UCSD-AML1 (cell line): Measurements from ENCODE around the gene CACNA1B.

Experiments used
- DNase-seq: peaks from one replicate; lab custom pipeline; 2025; ENCODE audit not compliant: unreplicated experiment; lab: John Stamatoyannopoulos, UW

Gene CACNA1B

GRCh38 chr9:137918331-137919094 is 40.9 kb downstream of the CACNA1B start:
- no peak for DNase-seq

DNA sequence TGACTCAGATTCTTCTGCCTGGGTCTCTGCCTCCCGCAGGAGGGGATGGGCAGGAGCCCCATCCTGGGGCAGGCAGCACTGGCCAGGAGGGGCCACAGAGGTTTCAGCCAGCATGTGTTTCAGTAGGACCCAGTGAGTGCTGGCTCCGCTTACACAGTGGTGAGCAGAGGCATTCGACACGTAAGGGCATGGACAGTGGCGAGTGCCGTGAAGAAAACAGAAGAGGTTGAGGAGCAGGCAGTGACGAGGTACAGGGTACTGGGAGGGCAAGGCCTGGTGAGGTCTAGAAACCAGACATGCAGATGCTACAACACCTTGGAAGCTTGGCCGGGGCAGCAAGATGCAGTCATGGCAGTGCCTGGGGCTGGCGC is 41.5 kb downstream of the CACNA1B start:
- no peak for DNase-seq

GRCh38 chr9:137919649-137920141 is 42.1 kb downstream of the CACNA1B start:
- no peak for DNase-seq

- no peak for DNase-seq
These were observed 43.2 kb downstream of the CACNA1B start for GRCh38 chr9:137920753-137921152.

GRCh38 chr9:137924169-137924568 is 46.6 kb downstream of the CACNA1B start:
- no peak for DNase-seq

DNA sequence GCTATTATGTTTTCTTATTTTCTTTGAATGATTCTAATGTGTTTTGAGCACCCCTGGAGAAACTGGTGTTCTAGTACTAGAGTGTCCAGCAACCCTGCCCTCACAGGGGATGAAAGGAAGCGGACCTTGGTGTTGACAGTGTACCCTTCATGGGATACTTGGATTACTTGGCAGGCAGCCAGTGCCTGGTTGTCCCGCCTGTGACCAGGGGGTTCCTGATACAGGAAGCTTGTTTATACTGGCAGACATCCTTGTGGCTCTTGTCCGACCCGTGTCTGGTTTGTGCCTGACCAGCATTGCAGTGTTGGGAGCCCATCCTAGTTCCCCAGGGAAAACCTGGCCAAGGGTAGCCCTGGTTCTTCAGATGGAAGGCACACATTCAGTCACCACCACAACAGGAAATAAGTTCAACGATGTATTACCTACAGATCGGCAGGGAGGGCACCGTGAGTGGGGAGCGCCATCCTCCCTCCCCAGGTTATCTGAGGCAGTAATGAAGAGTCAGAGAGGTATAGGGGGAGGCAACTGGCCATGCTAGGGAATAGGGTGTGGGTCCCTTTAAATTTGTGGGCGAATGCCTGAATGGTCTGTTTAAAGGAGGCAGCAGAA is 47.3 kb downstream of the CACNA1B start:
- no peak for DNase-seq

GRCh38 chr9:137943655-137944054 is 66.1 kb downstream of the CACNA1B start:
- no peak for DNase-seq

GRCh38 chr9:137945581-137945980 is 68.0 kb downstream of the CACNA1B start:
- DNase-seq: no peak

DNA sequence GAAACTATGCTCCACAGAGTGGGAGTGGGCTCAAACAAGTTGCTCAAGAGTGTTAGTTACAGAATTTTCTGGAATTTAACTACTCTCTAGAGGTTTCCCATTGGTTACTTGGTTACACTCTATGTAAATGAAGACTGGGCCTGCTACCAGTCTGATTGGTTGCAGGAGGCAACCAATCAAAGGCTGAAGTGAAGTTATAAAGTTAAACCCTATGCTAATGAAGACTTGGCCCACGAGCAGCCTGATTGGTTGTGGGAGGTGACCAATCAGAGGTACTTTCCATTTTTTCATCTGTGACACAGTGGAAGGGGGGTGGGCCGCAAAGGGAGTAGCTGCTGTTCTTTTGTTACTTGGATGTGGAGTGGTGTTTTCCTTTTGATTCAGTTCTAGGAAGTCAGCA is 69.4 kb downstream of the CACNA1B start:
- no peak for DNase-seq

DNA sequence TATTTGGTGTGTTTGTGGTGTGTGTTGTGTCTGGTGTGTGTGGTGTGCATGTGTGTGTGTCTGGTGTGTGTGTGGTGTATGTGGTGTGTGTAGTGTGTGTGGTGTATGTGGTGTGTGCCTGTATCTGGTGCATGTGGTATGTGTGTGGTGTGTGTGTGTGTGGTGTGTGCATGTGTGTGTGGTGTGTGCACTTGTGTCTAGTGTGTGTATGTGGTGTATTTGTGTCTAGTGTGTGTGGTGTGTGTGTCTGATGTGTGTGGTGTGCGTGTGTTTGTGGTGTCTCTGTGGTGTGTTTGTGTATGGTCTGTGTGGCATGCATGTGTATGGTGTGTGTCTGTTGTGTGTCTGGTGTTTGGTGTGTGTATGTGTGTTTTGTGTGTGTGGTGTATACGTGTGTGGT is 71.1 kb downstream of the CACNA1B start:
- no peak for DNase-seq

DNA sequence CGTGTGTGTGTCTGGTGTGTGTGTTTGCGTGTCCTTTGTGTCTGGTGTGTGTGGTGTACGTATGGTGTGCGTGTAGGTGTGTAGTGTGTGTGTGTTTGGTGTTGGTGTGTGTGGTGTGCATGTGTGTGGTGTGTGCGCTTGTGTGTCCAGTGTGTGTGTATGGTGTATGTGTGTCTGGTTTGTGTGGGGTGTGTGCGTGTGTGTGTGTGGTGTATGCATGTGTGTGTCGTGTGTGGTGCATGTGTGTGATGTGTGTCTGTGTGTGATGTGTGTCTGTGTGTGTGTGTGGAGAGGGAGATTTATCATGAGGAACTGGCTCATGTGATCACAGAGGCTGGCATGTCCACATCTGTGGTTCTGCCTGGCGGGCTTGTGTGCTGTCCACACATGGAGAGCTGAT is 71.7 kb downstream of the CACNA1B start:
- DNase-seq: no peak

DNA sequence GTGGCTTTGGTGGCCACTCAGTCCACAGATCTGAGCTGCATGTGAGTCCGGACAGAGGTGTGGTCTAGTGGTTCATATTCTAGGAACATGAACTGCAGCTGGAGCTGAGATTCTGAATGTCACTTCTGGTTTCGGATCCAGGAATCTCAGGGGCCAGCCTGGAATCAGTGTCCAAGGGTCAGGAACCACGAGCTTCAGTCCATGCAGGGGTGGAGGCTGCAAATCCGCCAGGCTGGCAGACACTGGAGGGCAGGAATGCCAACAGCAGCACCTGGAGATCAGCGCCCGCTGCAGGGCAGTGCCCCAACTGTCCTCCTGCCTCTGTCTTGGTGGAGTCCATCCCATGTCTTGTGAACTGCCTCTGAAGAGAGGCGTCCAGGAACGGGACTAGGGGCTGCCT is 73.5 kb downstream of the CACNA1B start:
- DNase-seq: no peak

GRCh38 chr9:137951597-137952490 is 74.3 kb downstream of the CACNA1B start:
- no peak for DNase-seq

- DNase-seq: no peak
These were observed 75.5 kb downstream of the CACNA1B start for GRCh38 chr9:137952976-137953666.

DNA sequence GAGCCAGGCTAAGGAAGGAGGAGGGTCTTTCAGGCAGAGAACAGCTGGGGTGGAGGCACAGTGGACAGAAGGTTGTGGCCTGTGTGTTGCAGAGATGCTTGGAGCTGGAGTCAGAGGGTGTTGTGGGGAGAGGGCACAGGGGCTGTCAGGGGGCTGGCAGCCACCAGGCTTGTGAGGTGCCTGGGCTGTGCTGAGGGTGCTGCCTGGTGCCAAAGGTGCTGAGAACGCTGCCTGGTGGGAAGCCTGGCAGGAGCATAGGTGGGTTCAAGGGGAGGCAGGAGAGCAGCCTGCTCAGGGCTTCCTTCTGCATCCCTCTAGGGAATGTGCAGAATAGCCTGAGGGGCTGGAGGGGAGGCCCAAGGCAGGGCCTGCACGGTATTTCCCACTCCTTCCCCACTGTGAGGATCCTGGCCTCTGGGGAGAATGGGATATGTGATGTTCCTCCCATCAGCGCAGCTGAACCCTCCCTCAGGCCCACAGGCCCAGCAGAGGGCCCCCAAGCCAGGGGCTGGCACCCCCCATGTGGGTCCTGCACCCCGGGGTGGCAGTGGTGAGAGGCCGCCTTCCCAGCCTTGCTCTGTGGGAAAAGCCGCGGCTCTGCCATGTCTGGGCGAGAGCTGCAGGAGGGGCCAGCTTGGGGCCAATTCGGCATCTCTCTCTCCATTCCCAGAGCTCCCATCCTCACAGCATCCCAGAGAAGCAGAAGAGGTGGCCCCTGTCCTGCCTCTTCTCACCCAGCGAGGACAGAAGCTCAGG is 76.3 kb downstream of the CACNA1B start:
- no peak for DNase-seq

- no peak for DNase-seq
These were observed 77.6 kb downstream of the CACNA1B start for GRCh38 chr9:137955224-137955570.

GRCh38 chr9:137955586-137955985 is 78.0 kb downstream of the CACNA1B start:
- no peak for DNase-seq

DNA sequence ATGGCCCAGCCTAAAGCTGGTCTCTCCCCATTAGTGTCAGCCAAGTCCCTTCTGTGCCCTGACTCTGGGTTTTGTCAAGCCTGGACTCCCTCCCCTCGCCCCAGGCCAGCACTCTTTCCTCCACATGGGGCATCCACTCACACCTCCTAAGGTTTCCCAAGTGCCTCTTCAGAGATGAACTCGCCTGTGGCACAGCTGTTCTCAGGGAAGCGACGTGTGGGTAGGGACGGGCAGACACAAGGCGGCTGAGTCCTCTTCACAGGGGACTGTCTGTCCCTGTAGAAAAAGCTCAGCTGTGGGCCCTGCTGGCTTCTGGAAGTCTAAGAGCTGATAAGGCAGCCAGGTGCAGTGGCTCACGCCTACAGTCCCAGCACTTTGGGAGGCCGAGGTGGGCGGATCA is 78.5 kb downstream of the CACNA1B start:
- DNase-seq: no peak

GRCh38 chr9:137956688-137957385 is 79.3 kb downstream of the CACNA1B start:
- no peak for DNase-seq
